Skin of body (tissue), 2 donors: ENCODE results near the gene LAMC3. TPM values are rescaled to one million over a fixed set of nuclear protein-coding genes. Genes with fewer than 3 reads are reported as not detected.
A peak's percentile ranks its signal among the peaks of the same experiment; 100 is the strongest.

Experiments
- DNase-seq: peaks from one replicate; lab custom pipeline; 2025; lab: John Stamatoyannopoulos, UW
- total RNA-seq: library from RNA; depleted of rRNA; stranded (reverse); fragments of >200 nt; gene quantifications from one replicate; pipeline ENCODE4 v1.2.3, GENCODE V29; 2014

The LAMC3 gene
- total RNA-seq, 1 donor from 2014 or later, result 8.1 TPM

GRCh38 chr9:131072107-131072870 is 63.3 kb downstream of the LAMC3 start:
- no peak for DNase-seq

GRCh38 chr9:131072871-131073237 is 63.9 kb downstream of the LAMC3 start:
- DNase-seq, result no peak

GRCh38 chr9:131076347-131077195 is 67.6 kb downstream of the LAMC3 start:
- no peak for DNase-seq

GRCh38 chr9:131078427-131079366 is 69.7 kb downstream of the LAMC3 start:
- DNase-seq, result no peak

GRCh38 chr9:131080589-131080988 is 71.6 kb downstream of the LAMC3 start:
- DNase-seq, result no peak

GRCh38 chr9:131081868-131082267 is 72.9 kb downstream of the LAMC3 start:
- DNase-seq, result no peak

GRCh38 chr9:131082774-131083512 is 74.0 kb downstream of the LAMC3 start:
- DNase-seq, result no peak

- no peak for DNase-seq
Measured at GRCh38 chr9:131084661-131085369, 75.8 kb downstream of the LAMC3 start.

GRCh38 chr9:131085370-131086122 is 76.6 kb downstream of the LAMC3 start:
- no peak for DNase-seq

GRCh38 chr9:131087354-131087893 is 78.5 kb downstream of the LAMC3 start:
- DNase-seq, result no peak

GRCh38 chr9:131090025-131090787 is 81.2 kb downstream of the LAMC3 start:
- DNase-seq, result no peak

GRCh38 chr9:131091352-131091992 is 82.5 kb downstream of the LAMC3 start:
- no peak for DNase-seq

GRCh38 chr9:131092030-131092429 is 83.1 kb downstream of the LAMC3 start:
- DNase-seq, result no peak

- no peak for DNase-seq
Measured at GRCh38 chr9:131092548-131093440, 83.8 kb downstream of the LAMC3 start.

- no peak for DNase-seq
Measured at GRCh38 chr9:131094015-131094414, 85.0 kb downstream of the LAMC3 start.

GRCh38 chr9:131094622-131095021 is 85.6 kb downstream of the LAMC3 start:
- peak; percentile 36 for DNase-seq
